Middle frontal gyrus (tissue), 1 donor: ENCODE data around the gene NFIA.

Experiments
- DNase-seq: peaks from one replicate; pipeline ENCODE4 v3.0.0-alpha.2; 2015; ENCODE audit warnings: low spot score; ENCODE audit errors: extremely low spot score

Gene NFIA

GRCh38 chr1:61423643-61424042, 341.3 kb downstream of the NFIA start:
- DNase-seq: no peak

GRCh38 chr1:61424382-61424781, 342.0 kb downstream of the NFIA start:
- DNase-seq: no peak

DNA sequence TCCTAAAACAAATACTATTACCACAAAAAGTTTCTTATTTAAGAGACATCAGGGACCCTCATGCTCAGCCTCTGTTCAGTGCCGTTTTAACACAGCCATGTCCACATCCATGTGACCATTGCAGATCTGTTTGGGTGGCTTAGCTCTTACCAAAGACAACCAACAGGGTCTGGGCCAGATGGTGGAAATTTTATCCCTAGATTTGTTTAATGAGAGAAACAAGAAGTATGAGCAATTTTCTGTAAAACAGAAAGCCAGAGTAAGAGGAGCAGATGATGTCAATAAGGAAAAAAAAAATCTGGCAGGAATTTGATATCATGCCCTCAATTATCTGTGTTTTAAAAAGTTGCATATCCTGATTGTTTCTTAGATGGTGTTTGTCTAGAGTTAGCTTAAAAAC, 342.7 kb downstream of the NFIA start:
- no peak for DNase-seq

DNA sequence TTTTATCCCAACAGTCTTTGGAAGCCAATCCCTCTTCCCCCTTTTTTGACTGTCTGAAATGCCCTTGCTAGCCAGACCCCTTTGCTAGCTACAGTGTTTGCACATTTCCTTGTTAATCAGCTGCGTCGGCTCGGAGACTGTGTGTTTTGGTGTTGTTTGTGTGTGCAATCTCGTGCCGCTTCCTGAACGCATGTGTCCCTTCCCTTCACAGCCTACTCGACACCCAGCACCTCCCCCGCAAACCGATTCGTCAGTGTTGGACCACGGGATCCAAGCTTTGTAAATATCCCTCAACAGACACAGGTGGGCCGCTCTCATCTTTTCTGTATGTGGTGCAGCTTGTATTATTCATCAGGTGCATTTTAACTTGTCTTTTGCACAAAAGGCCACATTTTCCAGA, 343.9 kb downstream of the NFIA start:
- DNase-seq: no peak

DNA sequence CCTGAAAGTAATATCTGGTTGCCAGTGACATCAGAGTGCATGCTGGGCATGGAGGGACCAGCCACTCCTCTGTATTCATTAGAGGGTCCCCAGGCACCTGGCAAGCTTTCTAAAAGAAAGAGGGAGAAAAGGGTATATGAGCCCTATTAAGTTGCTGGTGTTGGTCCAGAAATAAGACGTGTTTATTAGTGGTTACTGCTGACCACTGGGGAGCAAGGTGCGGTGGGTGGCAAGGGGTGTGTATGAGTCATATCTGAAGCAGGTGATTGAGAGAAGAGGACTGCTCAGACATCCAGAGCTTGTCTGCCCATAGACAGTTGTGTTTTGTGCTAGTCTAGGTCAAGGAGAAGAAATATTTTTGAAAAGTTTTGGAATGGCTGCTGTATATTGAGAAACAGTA, 344.5 kb downstream of the NFIA start:
- no peak for DNase-seq

DNA sequence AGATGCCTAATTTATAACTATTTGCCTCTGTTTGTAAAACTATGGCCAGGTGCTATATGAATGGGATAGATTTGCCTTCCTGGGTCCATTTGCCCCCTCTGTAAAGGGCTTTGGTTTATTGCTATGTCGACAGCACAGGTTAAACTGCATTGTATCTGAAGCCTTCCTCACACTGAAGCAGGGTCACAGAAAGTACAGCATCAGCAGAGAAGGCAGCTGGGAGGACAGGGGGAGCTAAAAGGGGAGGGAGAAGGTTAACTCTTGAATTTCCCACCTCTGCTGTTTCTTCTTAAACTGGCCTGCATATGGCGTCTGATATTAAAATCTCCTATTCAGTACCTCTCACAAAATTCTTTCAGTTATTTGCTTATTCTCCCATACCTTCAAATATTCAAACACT, 345.1 kb downstream of the NFIA start:
- no peak for DNase-seq

GRCh38 chr1:61428146-61428545, 345.8 kb downstream of the NFIA start:
- no peak for DNase-seq

GRCh38 chr1:61432616-61433388, 350.4 kb downstream of the NFIA start:
- no peak for DNase-seq

GRCh38 chr1:61433646-61434045, 351.3 kb downstream of the NFIA start:
- DNase-seq: no peak

DNA sequence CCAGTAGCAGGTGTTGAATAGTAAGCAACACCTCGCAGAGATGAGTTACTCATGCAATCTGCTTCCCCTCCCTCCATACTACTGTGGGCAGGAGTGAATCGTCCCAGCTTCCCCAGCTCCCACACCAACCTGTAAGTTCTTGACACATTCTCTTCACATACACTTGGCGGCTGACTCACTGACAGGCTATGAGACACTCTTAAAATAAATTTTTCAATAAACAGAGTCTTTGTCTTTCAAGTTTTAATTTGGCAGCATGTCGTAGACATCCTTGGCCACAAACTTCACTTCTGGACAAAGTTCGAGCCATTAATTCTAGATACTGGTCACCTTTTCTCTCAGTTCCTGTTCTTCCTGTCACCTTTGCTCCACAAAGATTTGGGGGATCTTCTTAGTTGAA, 351.9 kb downstream of the NFIA start:
- no peak for DNase-seq

GRCh38 chr1:61435226-61435625, 352.9 kb downstream of the NFIA start:
- DNase-seq: no peak

DNA sequence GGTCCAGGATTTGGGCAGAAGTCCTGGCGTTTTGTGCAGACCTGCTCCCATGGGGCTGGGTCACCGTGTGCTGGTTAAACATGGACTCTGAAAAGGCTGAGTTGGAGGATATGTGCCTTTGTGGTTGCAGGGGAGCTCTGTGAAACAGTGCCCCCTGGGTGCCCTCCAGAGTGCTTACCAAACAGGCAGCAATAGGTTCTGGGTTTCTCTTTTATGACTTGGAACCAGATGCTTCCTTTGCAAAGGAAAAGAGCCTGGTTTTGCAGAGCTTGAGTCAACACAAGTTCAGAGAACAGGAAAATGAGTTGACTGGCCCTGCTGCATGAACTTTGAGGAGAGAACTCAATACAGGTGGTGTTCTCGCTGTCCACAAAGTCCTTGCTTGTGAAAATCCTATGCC, 353.7 kb downstream of the NFIA start:
- DNase-seq: no peak

GRCh38 chr1:61436491-61437120, 354.2 kb downstream of the NFIA start:
- no peak for DNase-seq

DNA sequence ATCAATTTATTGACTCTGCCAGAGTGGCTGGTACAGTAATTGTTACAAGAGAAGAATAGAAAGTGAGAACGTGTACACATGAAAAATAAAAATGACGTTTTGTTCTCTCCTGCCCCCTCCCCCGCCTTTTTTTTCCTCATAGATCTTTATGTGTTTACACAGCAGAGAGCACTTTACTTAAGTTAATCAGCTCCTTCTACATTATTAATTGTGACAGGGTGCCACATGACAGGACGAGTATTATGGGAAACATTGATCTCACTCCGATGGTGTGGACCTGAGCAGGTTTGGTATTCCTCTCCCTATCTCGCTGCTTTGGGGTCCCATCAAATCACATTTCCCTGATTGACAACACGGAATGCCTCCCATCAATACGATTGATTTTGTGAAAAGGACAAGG, 356.9 kb downstream of the NFIA start:
- DNase-seq: no peak

- no peak for DNase-seq
Measured at GRCh38 chr1:61441723-61442262, 359.4 kb downstream of the NFIA start.

GRCh38 chr1:61442544-61442943, 360.2 kb downstream of the NFIA start:
- no peak for DNase-seq

DNA sequence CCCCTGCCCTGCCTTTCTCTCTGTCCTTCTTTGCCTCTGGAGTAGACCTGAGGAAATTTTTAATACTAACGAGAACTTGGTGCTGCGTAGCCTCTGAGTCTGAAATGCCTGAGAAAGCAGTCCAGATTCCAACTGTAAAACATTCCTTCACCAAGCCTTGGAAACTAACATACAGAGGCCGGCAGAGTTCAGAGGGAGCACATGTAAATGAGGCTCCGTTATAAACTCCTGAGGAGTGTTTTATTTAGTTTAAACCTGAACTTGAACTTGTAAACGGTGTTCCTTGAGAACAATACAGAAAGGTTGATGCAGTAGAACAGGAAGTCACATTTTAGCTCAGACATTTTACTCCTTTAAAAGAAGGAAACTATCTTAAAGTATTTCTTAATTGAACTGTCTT, 361.9 kb downstream of the NFIA start:
- DNase-seq: no peak

- DNase-seq: no peak
Measured at GRCh38 chr1:61445269-61445825, 363.0 kb downstream of the NFIA start.

DNA sequence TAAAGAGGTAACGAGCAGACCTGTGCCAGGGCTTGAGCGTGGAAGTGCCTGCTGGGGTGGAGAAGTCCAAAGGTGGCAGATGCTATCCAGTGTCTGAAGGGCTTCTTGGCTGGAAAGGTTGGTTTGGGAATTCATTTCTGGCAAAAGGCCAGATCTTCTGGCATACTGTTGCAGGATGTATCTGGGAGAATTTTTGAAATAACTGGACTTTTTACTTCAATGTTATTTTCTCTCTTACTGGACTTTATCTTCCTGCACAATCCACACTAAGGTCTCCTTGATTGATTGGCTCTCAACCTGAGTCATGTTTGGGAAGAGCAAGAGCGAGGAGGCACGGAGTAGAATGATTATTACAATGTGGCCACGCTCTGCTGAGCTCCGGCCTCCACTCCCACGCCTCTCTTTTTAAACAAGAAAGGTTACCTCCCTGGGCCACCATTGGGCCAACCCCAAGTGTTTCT, 364.2 kb downstream of the NFIA start:
- DNase-seq: no peak

GRCh38 chr1:61447106-61447967, 365.0 kb downstream of the NFIA start:
- no peak for DNase-seq

DNA sequence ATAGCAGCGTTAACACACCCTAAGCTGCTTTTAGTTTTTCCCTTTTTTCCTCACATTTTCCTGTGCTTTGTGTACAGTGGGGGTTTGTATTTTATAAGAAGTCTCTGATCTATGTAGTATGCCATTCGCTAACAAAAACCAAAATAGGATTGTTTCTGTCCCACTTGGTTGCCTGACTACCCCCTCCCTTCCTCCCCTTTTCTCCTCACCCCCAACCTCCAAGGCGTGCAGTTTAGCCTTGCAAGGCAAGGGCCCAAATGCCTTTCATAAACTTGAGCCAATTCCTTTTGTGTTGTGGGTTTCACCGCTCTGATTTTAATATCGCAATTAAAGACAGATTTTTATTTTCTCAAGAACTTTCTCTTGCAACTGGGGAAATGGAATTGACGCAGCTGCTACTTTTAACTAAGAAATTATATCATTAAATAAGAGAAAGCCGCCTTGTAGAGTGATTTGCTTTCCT, 365.6 kb downstream of the NFIA start:
- no peak for DNase-seq
